ENCODE data around the gene DHRS3.
A peak's percentile ranks its signal among the peaks of the same experiment; 100 is the strongest.
"Not testable (repeated sequence)": the region's sequence is repeated elsewhere in the genome, so short reads cannot be mapped to it uniquely, and the experiment has no call there.

DHRS3 gene

GRCh38 chr1:12538536-12538935, 79.5 kb downstream of the DHRS3 start:
- DNase-seq: not testable (repeated sequence)

- DNase-seq: no peak
Measured at GRCh38 chr1:12537906-12538461, 80.0 kb downstream of the DHRS3 start.

DNA sequence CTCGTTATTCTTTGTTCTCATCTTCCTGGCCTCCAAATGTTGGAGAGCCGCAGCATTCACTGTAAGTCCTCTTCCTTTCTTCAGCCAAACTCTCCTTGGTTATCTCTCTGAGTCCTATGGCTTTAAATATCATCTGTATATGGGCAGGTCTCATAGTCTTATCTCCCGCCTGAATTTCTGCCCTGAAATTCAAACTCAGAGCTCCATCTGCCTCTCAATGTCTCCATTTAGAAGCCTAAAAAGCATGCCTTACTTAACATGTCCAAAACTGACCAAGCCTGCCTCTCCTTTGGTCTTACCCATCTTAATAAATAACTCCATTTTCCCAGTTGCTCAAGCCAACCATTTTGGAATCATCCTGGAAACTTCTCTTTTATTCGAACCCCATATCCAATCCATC, 80.7 kb downstream of the DHRS3 start:
- no peak for DNase-seq

- no peak for DNase-seq
Measured at GRCh38 chr1:12536023-12536639, 81.9 kb downstream of the DHRS3 start.

- no peak for DNase-seq
Measured at GRCh38 chr1:12532405-12533315, 85.3 kb downstream of the DHRS3 start.

DNA sequence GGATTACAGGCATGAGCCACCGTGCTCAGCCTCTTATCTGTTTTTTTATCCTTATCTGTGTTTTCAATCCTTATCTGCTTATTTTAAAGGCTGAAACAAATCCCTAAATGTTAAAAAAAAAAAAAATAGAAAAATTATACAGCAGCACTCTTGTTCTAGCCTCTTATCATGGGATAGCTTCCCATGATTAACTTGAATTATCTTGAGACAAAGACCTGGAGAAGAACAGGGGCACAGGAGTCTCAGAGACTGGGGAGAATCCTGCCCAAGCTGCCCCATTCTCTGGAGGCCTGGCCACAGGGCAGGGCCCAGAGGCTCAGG, 86.9 kb downstream of the DHRS3 start:
- no peak for DNase-seq

GRCh38 chr1:12530462-12531178, 87.4 kb downstream of the DHRS3 start:
- DNase-seq: no peak

- DNase-seq: no peak
Measured at GRCh38 chr1:12529640-12530174, 88.3 kb downstream of the DHRS3 start.

- DNase-seq: peak; percentile 46 to 67 (median 62)
Measured at GRCh38 chr1:12528021-12528852, 89.8 kb downstream of the DHRS3 start.

GRCh38 chr1:12527564-12527963, 90.4 kb downstream of the DHRS3 start:
- no peak for DNase-seq

DNA sequence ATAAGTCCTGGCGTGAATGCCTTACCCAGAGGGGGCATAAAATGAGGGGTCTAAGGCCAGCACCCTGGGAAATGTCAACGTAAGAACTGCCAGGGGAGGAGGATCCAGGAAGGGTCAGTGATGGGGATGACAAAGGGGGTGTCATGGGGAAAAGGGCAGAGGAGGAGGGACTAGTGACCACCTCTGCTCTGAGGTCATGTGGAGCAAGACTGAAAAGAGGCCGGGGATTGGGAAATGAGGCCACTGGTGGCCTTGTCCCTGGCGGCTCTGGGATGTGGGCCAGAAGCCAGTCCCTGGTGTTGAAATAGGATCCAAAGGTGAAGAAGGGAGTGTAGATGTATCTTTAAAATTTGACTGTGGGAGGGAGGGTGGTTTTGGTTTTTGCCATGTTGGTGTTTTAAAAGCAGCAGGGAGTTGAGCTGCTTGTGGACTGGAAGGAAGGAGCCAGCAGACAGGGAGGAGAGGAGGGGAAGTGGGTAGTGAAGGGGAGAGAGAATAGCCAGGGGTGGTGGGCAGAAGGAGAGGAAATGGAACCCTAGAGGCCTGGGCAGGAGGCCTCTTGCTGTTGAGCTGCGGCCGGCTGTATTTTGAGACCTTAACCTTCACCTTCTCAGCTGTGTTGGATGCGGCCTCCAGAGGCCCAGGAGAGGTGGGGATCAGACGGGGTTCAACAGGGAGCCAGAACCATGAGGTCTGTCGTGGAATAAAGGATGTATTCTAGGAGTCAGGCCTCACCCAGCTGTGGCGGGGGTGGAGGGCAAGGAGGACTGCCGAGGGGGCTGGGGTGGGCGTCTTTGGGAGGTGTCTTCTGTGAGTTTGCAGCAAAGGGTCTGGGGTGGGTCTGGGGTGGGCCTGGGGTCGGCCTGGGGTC, 92.5 kb downstream of the DHRS3 start:
- DNase-seq: peak; percentile 52 to 76 (median 76)

DNA sequence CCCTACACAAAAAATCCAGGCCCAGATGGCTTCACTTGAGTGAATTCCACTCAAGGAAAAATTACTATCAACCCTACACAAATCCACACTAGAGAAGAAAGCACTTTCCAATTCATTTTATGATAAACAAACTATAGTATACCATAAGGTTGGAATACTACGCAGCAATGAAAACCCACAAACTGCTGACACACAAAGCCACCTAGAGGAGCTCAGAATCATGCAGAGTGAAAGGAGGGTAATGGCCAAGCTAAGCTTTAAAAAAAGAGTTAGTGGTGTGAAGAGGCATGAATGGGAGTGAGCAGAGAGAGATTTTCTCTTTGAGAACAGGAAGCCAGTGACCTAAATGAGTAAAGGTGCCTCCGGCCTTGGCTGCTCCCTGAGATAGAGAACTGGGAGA, 93.7 kb downstream of the DHRS3 start:
- no peak for DNase-seq

- not testable (repeated sequence) for DNase-seq
Measured at GRCh38 chr1:12522780-12523179, 95.2 kb downstream of the DHRS3 start.

DNA sequence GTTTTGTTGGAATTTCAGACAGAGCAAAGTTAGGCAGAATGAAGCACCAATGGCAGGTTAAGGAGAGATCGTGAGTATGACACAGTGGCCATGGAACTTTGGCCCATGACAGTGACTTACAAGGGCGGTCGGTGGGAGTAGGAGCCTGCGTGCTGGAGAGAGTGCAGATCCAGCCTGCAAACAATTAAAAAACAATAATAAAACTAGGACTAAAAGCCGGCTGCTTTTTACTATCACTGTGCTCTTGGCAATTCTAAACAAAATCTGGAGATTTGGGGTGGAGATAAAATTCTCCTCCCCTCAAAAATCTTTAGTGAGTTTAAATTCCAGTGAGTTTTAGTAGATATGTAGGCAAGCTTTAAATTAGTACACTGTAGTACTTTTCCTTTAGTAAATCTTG, 96.9 kb downstream of the DHRS3 start:
- DNase-seq: no peak

- no peak for DNase-seq
Measured at GRCh38 chr1:12519693-12520364, 98.2 kb downstream of the DHRS3 start.

GRCh38 chr1:12518931-12519692, 98.9 kb downstream of the DHRS3 start:
- DNase-seq: no peak
